Retinal pigment epithelial cell (primary cell): ENCODE measurements around the gene BCL2.

ENCODE experiments used
- DNase-seq: peaks from one replicate; pipeline ENCODE4 v3.0.0-alpha.2; 2010; ENCODE audit warnings: low read depth
- H3K4me3 ChIP-seq: 2 replicates; pipeline ENCODE4 v1.5.1; 2011; ENCODE audit warnings: mild to moderate bottlenecking, low read length, control low read depth, moderate library complexity
- TF ChIP-seq, protein P1 (sequence below): conservative IDR thresholded peaks from 2 replicates; pipeline ENCODE4 v1.5.1; 2011; ENCODE audit warnings: low read depth, low read length, control low read depth, inconsistent platforms

Gene BCL2

DNA sequence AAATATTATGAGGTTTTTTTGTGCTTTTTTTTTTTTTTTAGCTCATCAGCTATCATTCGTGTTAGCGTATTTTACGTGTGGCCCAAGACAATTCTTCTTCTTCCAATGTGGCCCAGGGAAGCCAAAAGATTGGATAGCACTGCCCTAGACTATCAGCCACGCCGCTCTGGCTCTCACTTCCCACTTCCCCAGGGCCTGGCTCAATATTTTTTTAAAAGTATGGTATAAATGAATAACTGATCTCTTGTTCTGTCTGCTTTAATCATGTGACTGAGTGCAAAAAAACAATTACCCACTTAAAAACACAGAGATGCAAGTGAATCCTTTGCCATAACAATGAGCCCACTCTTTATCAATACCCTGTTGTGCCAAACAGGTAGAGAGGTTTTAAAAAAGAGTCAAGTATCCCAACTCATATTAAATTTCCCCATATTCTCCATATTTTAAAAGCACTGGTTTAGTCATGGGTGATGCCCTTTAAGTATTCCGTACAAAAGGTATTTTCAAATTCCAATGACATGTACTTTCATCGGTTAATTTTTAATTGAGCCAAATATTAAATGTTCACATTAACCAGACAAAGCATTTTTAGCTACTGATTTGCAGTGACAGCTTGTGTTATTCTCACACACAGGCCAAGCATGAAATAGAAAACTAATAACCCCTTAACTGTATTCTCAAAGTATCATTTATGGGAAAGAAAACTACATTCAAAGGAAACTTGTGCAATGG is 12.6 kb downstream of the BCL2 start:
- no peak for DNase-seq
- TF ChIP-seq, protein P1, sequence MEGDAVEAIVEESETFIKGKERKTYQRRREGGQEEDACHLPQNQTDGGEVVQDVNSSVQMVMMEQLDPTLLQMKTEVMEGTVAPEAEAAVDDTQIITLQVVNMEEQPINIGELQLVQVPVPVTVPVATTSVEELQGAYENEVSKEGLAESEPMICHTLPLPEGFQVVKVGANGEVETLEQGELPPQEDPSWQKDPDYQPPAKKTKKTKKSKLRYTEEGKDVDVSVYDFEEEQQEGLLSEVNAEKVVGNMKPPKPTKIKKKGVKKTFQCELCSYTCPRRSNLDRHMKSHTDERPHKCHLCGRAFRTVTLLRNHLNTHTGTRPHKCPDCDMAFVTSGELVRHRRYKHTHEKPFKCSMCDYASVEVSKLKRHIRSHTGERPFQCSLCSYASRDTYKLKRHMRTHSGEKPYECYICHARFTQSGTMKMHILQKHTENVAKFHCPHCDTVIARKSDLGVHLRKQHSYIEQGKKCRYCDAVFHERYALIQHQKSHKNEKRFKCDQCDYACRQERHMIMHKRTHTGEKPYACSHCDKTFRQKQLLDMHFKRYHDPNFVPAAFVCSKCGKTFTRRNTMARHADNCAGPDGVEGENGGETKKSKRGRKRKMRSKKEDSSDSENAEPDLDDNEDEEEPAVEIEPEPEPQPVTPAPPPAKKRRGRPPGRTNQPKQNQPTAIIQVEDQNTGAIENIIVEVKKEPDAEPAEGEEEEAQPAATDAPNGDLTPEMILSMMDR = no peak
- no peak overlapping the region for H3K4me3 ChIP-seq

DNA sequence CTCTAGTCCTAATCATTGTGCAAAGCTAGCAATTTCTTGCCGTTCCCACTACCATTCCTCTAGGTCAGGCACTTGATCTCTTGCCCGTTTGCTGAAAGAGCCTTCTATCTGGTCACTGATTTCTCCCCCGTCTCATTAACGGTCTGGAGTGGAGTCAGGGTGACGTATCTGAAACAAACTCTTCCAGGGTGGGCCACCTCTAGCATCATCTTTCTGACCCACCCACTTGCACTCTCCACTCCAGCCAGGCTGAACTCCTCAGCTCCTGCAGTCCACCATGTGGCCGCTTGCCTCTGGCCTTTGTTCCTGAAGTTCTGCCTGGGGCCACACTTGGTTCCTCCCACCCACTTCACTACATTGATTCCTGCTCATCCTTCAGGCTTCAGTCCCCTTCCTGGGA is 13.3 kb downstream of the BCL2 start:
- no peak overlapping the region for H3K4me3 ChIP-seq
- no peak for DNase-seq
- TF ChIP-seq, protein P1 = no peak

DNA sequence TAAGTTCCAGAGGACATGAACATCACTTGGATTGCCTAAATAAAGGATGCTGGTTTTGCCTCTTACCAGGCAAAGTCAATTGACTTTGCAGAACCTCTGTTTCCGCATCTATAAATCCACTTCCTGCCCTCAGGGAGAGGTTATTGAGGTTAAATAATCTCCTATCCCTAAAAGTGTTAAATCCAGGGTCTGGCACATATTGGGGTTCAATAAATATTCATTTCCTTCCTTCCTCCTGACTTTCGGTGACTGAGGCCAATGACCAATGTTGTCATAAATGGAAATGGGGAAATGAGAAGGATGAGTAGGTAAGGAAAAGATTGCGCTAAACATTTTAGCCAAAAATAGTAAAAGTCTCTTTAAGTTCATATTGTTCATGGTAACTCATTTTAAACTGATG is 16.0 kb downstream of the BCL2 start:
- H3K4me3 ChIP-seq = no peak overlapping the region
- TF ChIP-seq, protein P1 = no peak
- no peak for DNase-seq

DNA sequence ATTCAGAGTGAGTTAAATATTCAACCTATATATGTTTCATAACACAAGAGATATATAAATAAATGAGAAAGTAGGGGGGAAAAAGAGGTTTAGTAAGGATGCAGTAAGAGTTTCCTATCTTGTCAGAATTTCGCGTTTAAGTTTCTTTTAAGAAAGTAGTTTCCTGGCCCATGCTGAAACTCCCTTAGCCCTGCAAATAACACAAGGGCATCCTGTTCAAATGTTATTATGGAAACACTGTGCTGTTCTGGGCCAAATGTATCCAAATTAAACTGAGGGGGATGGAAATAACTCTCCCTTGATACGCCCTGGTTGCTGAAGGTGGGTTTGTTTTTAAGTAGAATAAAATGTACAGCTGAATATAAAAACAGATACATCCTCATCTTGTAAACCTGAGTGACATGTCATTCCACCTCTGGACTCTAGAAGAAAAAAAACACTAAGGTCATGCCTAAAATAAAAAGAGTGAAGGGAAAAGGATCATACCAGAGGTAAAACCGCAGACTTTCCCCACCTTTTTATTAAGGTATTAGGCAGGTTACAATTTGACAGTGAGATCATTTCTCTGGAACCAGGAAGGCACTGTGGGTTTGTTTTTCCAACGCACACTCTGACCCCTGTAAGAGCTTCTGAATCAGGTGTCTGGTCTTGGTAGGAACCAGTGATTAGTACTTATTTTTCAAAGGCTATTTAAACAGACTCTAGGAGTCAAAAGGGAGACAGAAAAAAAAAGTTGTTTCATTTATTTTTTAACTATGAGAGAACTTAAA is 16.7 kb downstream of the BCL2 start:
- no peak for DNase-seq
- H3K4me3 ChIP-seq = no peak overlapping the region
- TF ChIP-seq, protein P1 = no peak

DNA sequence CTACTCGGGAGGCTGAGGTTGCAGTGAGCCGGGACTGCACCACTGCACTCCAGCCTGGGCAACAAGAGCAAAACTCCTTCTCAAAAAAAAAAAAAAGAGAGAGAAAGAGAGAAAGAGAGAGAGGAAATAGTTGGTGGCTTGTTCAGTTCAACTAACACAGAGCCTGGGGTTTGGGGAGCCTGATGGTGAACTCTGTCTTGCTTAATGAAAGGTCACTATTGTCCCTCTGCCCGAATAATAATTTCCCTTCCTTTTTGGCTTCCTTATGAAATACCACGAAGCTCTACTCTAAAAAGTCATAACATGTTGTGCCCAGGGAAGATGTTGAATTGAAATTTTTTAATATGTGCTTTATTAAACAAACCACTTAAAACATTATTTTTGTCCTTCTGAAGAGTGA is 17.3 kb downstream of the BCL2 start:
- no peak overlapping the region for H3K4me3 ChIP-seq
- DNase-seq = no peak
- TF ChIP-seq, protein P1 = no peak

DNA sequence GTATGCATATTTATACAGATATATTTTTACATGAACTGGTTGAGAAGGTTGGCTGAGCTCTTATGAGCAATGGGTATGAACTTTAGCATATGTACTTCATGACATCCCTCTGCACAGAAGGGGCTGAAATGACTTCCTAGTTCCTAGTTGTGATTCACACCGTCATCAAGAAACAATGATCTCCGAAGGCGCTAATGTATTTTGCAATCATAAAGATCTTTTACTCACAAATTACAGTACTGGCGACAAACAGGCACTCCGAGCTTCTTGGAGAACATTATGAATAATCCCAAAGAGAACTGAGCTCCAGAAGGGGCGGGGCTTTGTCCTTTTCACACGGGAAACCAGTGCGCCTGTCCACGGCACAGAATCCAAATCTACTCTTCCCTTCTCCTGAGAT is 18.1 kb downstream of the BCL2 start:
- no peak for DNase-seq
- TF ChIP-seq, protein P1 = no peak

More for the DNA sequence above, 18.1 kb downstream of the BCL2 start:
- H3K4me3 ChIP-seq = no peak overlapping the region
